Breast epithelium (tissue), 4 donors: ENCODE measurements around the gene ERF. TPM values are rescaled to one million over a fixed set of nuclear protein-coding genes. Genes with fewer than 3 reads are reported as not detected.
A peak's percentile ranks its signal among the peaks of the same experiment; 100 is the strongest.

Experiments used
- DNase-seq, 2 donors: peaks; one replicate each; pipeline ENCODE4 v3.0.0-alpha.2; 2019; ENCODE audit warnings: low spot score in 2 of 2
- H3K27ac ChIP-seq, 2 donors: fragments of 200-600 bp; sonication (generic) in 1 of 2; one replicate each; pipeline ENCODE4 v1.5.1; 2016 to 2019; ENCODE audit warnings: mild to moderate bottlenecking in 1 of 2
- H3K27me3 ChIP-seq, 2 donors: fragments of 200-600 bp; sonication (generic) in 1 of 2; one replicate each; pipeline versions ENCODE4 v1.5.1 to v1.6.0; 2017 to 2019; ENCODE audit warnings: control low read depth in 1 of 2, mild to moderate bottlenecking in 1 of 2
- H3K36me3 ChIP-seq: fragments of 200-600 bp; one replicate; pipeline ENCODE4 v1.5.1; 2019
- H3K4me1 ChIP-seq, 2 donors: fragments of 200-600 bp; sonication (generic); one replicate each; pipeline ENCODE4 v1.5.1; 2016 to 2019; ENCODE audit warnings: control low read depth in 1 of 2
- H3K4me3 ChIP-seq, 3 donors: fragments of 200-600 bp; sonication (generic); 1 replicate in 2 of 3; 2 replicates in 1 of 3; pipeline ENCODE4 v1.5.1; 2016 to 2019; ENCODE audit warnings: mild to moderate bottlenecking in 3 of 3, moderate library complexity in 2 of 3
- H3K9me3 ChIP-seq, 2 donors: fragments of 200-600 bp; sonication (generic) in 1 of 2; one replicate each; pipeline ENCODE4 v1.5.1; 2016 to 2019; ENCODE audit warnings: control low read depth in 1 of 2
- CTCF ChIP-seq, 3 donors: fragments of 450-650 bp; IDR thresholded peaks; one replicate each; pipeline ENCODE4 v1.5.1; 2016 to 2017; ENCODE audit warnings: antibody characterized with exemption in 3 of 3, mild to moderate bottlenecking in 3 of 3, moderate library complexity in 3 of 3
- POLR2A ChIP-seq: fragments of 450-650 bp; IDR thresholded peaks from one replicate; pipeline ENCODE4 v1.6.1; 2016; ENCODE audit warnings: antibody characterized with exemption, mild to moderate bottlenecking, moderate library complexity
- POLR2AphosphoS5 ChIP-seq, 3 donors: sonication (generic); formaldehyde crosslinking; IDR thresholded peaks; one replicate each; pipeline ENCODE4 v1.6.1; 2017; ENCODE audit warnings: antibody characterized with exemption in 3 of 3
- intact Hi-C: fragments of 100-400 bp; cut with DNase I; formaldehyde crosslinking; loops from one replicate; pipeline ENCODE4 v1.15.1; 2023; ENCODE audit warnings: low total_unique reads
- total RNA-seq, 3 donors: library from RNA; depleted of rRNA; stranded (reverse); fragments of >200 nt; gene quantifications; one replicate each; pipeline ENCODE4 v1.1.0, GENCODE V29; 2016

Gene ERF
- total RNA-seq, 3 donors from 2014 or later = 11.4 to 38.6 (median 24.3) TPM

GRCh38 chr19:42233678-42234292, 21.1 kb downstream of the ERF start:
- TF ChIP-seq POLR2AphosphoS5 (IDR thresholded peaks at IDR 0.05) (no peak), CTCF (IDR thresholded peaks at IDR 0.05) (no peak), POLR2A (no peak)
- Histone ChIP-seq H3K27me3 (no peaks in the 10 kb centered on the region), H3K9me3 (no peaks in the 10 kb centered on the region), H3K36me3 (peaks cover 10% of the 10 kb centered on the region), H3K4me3 (no peak overlapping the region), H3K4me1 (no peaks in the 10 kb centered on the region), H3K27ac (peak overlapping the region in 1 of 2 donors; percentile 6)
- intact Hi-C loops = no loop called here
- DNase-seq = no peak

- DNase-seq = no peak
- Histone ChIP-seq H3K36me3 (peaks cover 10% of the 10 kb centered on the region), H3K4me1 (no peaks in the 10 kb centered on the region), H3K27me3 (no peaks in the 10 kb centered on the region), H3K27ac (no peak overlapping the region), H3K4me3 (no peak overlapping the region), H3K9me3 (no peaks in the 10 kb centered on the region)
- intact Hi-C loops = no loop called here
- TF ChIP-seq POLR2A = no peak
- no peak for TF ChIP-seq POLR2AphosphoS5 (IDR thresholded peaks at IDR 0.05)
- no peak for TF ChIP-seq CTCF (IDR thresholded peaks at IDR 0.05)
Measured at GRCh38 chr19:42233106-42233505, 21.8 kb downstream of the ERF start.

DNA sequence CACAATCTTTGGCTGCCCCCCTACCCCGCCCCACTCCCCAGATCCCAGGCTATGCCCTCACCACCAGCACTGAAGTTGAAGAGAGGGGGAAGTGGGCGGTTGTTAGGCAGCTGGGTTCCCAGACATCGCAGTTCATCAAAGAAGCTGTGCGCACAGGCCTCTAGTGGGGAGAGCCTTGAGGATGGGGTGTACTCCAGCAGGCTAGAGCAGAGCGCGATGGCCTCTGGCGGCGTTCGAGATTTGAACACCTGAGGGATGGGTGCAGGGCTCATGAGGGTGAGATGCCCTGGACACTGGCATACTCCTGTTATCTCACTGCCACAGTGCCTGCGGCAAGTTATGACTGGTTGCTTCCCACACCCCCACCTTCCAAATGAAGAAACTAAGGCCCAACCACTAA, 22.5 kb downstream of the ERF start:
- TF ChIP-seq CTCF (IDR thresholded peaks at IDR 0.05) (no peak), POLR2A (no peak), POLR2AphosphoS5 (IDR thresholded peaks at IDR 0.05) (no peak)
- Histone ChIP-seq H3K27me3 (no peaks in the 10 kb centered on the region), H3K36me3 (peaks cover 10% of the 10 kb centered on the region), H3K4me1 (no peaks in the 10 kb centered on the region), H3K27ac (no peak overlapping the region), H3K9me3 (no peaks in the 10 kb centered on the region), H3K4me3 (no peak overlapping the region)
- no peak for DNase-seq
- intact Hi-C loops = no loop called here

DNA sequence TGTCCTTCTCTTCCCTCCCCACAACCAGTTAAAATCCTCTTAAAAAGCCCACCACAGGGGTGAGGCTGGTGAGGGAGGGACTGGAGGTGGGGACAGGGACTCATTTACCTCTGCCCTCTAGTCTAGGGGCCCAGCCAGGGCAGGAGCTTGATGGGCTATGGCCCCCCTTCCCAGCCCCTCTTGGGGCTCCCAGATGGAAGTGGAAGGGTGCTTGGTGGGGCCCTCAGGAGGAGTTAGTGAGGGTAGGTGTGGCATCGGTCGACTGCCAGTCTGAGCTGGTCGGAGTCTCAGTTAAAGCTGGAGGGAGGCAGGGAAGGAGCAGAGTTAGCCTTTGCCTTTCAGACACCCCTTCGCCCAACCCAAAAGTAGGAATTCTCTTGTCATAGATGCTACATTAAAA, 24.4 kb downstream of the ERF start:
- Histone ChIP-seq H3K4me3 (no peak overlapping the region), H3K27me3 (no peaks in the 10 kb centered on the region), H3K9me3 (no peaks in the 10 kb centered on the region), H3K36me3 (no peaks in the 10 kb centered on the region), H3K27ac (peak overlapping the region in 1 of 2 donors; percentile 7), H3K4me1 (no peaks in the 10 kb centered on the region)
- no peak for TF ChIP-seq POLR2A
- TF ChIP-seq POLR2AphosphoS5 (IDR thresholded peaks at IDR 0.05) = no peak
- no peak for TF ChIP-seq CTCF (IDR thresholded peaks at IDR 0.05)
- no peak for DNase-seq
- intact Hi-C loops = no loop called here

GRCh38 chr19:42229855-42230351, 25.0 kb downstream of the ERF start:
- Histone ChIP-seq H3K27me3 (no peaks in the 10 kb centered on the region), H3K4me3 (no peak overlapping the region), H3K4me1 (no peaks in the 10 kb centered on the region), H3K27ac (peak overlapping the region in 1 of 2 donors; percentile 38), H3K36me3 (peaks cover 4% of the 10 kb centered on the region), H3K9me3 (no peaks in the 10 kb centered on the region)
- TF ChIP-seq POLR2A = no peak
- no peak for TF ChIP-seq CTCF (IDR thresholded peaks at IDR 0.05)
- no peak for TF ChIP-seq POLR2AphosphoS5 (IDR thresholded peaks at IDR 0.05)
- intact Hi-C loops = no loop called here
- DNase-seq = no peak
